ENCODE data around the gene FGF16. TPM values are rescaled to one million over a fixed set of nuclear protein-coding genes. Genes with fewer than 3 reads are reported as not detected.

FGF16 gene
- total and polyA plus RNA-seq, 4 donors, result 0.02 TPM; not detected in 3

DNA sequence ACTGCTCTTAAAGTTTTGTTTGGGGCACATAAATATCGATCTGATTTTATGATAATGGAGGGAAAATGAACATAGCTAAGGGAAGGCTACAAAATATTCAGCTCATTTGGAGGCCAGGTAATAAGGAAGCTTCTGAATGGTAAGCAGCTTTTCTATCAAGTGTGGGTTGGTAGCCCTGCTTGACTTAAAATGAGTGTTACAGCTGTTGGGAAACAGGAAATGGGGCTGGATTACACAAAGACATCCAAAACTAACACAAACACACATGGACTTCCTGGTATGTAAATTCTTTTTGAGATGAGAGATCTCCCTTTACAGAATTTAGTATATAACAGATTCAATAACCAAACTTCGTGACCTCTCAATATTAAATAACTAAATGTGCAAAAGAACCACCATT is 58.0 kb downstream of the FGF16 start:
- DNase-seq (peak in 2 of 3 donors; percentile 65 to 80), ATAC-seq (ENCODE audit: insufficient read depth, low FRiP score) (no peak)
- Histone ChIP-seq H3K27ac (ENCODE audit: low read depth in 1 of 2, low read length in 1 of 2) (no peak overlapping the region), H3K27me3 (ENCODE audit: control insufficient read depth in 3 of 3, insufficient read depth in 3 of 3, low read length in 2 of 3) (no peaks in the 10 kb centered on the region), H3K9ac (ENCODE audit: insufficient read depth in 1 of 2, low read length in 2 of 2) (no peak overlapping the region), H3K4me3 (no peak overlapping the region), H3K36me3 (ENCODE audit: control insufficient read depth in 4 of 4, insufficient read depth in 4 of 4, low read length in 4 of 4) (peaks cover 2 to 6% (median 3%) of the 10 kb centered on the region in 4 donors), H3K9me3 (ENCODE audit: control insufficient read depth in 4 of 4, insufficient read depth in 3 of 4, low read length in 3 of 4) (peaks cover 0 to 2% (median 0%) of the 10 kb centered on the region in 4 donors), H3K4me1 (ENCODE audit: control insufficient read depth in 5 of 5, insufficient read depth in 5 of 5, low read length in 5 of 5) (peaks cover 0 to 8% (median 0%) of the 10 kb centered on the region in 5 donors)
- 60 to 66% methylated on average over 2 of the region's 2 CpGs for WGBS, 2 donors
- TF ChIP-seq, protein P1, sequence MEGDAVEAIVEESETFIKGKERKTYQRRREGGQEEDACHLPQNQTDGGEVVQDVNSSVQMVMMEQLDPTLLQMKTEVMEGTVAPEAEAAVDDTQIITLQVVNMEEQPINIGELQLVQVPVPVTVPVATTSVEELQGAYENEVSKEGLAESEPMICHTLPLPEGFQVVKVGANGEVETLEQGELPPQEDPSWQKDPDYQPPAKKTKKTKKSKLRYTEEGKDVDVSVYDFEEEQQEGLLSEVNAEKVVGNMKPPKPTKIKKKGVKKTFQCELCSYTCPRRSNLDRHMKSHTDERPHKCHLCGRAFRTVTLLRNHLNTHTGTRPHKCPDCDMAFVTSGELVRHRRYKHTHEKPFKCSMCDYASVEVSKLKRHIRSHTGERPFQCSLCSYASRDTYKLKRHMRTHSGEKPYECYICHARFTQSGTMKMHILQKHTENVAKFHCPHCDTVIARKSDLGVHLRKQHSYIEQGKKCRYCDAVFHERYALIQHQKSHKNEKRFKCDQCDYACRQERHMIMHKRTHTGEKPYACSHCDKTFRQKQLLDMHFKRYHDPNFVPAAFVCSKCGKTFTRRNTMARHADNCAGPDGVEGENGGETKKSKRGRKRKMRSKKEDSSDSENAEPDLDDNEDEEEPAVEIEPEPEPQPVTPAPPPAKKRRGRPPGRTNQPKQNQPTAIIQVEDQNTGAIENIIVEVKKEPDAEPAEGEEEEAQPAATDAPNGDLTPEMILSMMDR (IDR thresholded peaks at IDR 0.05; ENCODE audit: control extremely low read depth, extremely low read depth), result no peak
